Hematopoietic multipotent progenitor cell (in vitro differentiated cells): ENCODE measurements around the gene MAML2. TPM values are rescaled to one million over a fixed set of nuclear protein-coding genes. Genes with fewer than 3 reads are reported as not detected.
"Not testable (repeated sequence)": the region's sequence is repeated elsewhere in the genome, so short reads cannot be mapped to it uniquely, and the experiment has no call there.

Experiments used
- DNase-seq, 3 donors: peaks; one replicate each; pipeline ENCODE4 v3.0.0-alpha.2; 2011 to 2015; ENCODE audit warnings: low read depth in 2 of 3, low spot score in 2 of 3
- total RNA-seq: library from RNA; depleted of rRNA; stranded (reverse); fragments of >200 nt; gene quantifications from one replicate; pipeline ENCODE4 v1.2.3, GENCODE V29; 2012

Gene MAML2
- total RNA-seq, 1 donor: 11.6 TPM

- no peak for DNase-seq
These were observed 148.2 kb downstream of the MAML2 start for GRCh38 chr11:96194581-96195374.

GRCh38 chr11:96193745-96194443 lies 149.1 kb downstream of the MAML2 start:
- DNase-seq: no peak

- DNase-seq: no peak
These were observed 151.2 kb downstream of the MAML2 start for GRCh38 chr11:96191752-96192151.

GRCh38 chr11:96189351-96189750 lies 153.6 kb downstream of the MAML2 start:
- no peak for DNase-seq

- DNase-seq: no peak
These were observed 154.6 kb downstream of the MAML2 start for GRCh38 chr11:96188243-96189006.

- no peak for DNase-seq
These were observed 155.2 kb downstream of the MAML2 start for GRCh38 chr11:96187822-96188221.

- DNase-seq: no peak
These were observed 156.2 kb downstream of the MAML2 start for GRCh38 chr11:96186806-96187205.

- no peak for DNase-seq
These were observed 157.7 kb downstream of the MAML2 start for GRCh38 chr11:96185220-96185768.

GRCh38 chr11:96180937-96181336 lies 162.1 kb downstream of the MAML2 start:
- DNase-seq: not testable (repeated sequence)

GRCh38 chr11:96180341-96180740 lies 162.7 kb downstream of the MAML2 start:
- no peak for DNase-seq

- DNase-seq: no peak
These were observed 163.1 kb downstream of the MAML2 start for GRCh38 chr11:96179905-96180304.

- DNase-seq: no peak
These were observed 164.1 kb downstream of the MAML2 start for GRCh38 chr11:96178887-96179279.

- DNase-seq: no peak
These were observed 164.7 kb downstream of the MAML2 start for GRCh38 chr11:96178049-96178886.

- no peak for DNase-seq
These were observed 165.8 kb downstream of the MAML2 start for GRCh38 chr11:96177146-96177545.

GRCh38 chr11:96173906-96174305 lies 169.1 kb downstream of the MAML2 start:
- no peak for DNase-seq

GRCh38 chr11:96173422-96173821 lies 169.6 kb downstream of the MAML2 start:
- no peak for DNase-seq

- DNase-seq: no peak
These were observed 170.4 kb downstream of the MAML2 start for GRCh38 chr11:96172604-96173003.

- DNase-seq: no peak
These were observed 173.7 kb downstream of the MAML2 start for GRCh38 chr11:96169250-96169649.

- DNase-seq: no peak
These were observed 174.4 kb downstream of the MAML2 start for GRCh38 chr11:96168623-96169022.

GRCh38 chr11:96167787-96168186 lies 175.2 kb downstream of the MAML2 start:
- no peak for DNase-seq
